Stimulated activated CD8-positive, alpha-beta memory T cell treated with anti-CD3 and anti-CD28 coated beads, Interleukin-7, amount 100 ng/mL, for 24 hours (primary cell): ENCODE results near the gene SOX9.

Experiments used
- DNase-seq: peaks from one replicate; pipeline ENCODE4 v3.0.0-alpha.2; 2020; ENCODE audit warnings: low read depth

The SOX9 gene

DNA sequence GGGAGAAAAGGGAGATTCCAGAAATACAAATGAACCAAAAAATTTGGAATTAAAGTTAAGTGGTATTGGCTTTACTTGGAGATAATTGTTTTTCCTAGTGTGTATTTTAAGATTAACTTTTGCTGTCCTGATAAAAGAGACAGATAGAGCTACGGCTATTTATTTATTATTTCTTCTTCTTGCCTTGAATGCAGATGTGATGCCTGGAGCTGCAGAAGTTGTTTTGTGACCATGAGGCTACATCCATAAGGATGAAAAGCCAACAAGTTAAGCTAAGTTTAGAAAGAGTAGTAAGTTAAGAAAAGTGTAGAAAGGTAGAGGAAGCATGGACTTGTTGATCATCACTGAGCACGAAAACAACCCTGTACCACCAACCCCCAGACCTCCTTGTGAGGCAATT is 41.7 kb downstream of the SOX9 start:
- no peak for DNase-seq

GRCh38 chr17:72163474-72163873 is 42.7 kb downstream of the SOX9 start:
- no peak for DNase-seq

DNA sequence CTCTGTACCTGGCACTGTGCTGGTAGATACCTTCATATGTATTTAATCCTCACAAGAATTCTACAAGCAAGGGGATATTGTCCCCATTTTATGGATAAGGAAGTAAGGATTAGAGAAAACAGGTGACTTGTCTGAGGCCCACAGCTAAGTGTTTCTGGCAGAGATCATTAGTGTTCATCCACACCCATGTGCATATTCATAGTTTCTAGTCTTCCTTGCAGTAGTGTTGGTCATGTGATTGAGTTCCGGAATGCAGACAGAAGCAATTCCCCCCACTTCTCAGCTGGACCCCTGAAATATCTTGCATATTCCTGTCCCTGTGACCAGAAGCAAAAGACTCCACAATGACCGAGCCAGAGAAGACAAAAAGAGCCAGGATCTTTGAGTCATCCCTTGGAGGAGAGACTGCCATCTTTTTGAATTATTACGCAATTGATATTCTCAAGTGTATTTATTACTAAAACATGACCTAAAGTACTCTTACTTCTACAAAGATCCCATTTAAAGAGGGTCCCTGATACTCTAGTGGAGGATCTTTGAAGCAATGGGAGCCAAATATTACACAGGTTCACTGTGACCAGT is 43.4 kb downstream of the SOX9 start:
- no peak for DNase-seq

GRCh38 chr17:72165192-72165866 is 44.5 kb downstream of the SOX9 start:
- no peak for DNase-seq

GRCh38 chr17:72165867-72166439 is 45.1 kb downstream of the SOX9 start:
- DNase-seq: no peak

DNA sequence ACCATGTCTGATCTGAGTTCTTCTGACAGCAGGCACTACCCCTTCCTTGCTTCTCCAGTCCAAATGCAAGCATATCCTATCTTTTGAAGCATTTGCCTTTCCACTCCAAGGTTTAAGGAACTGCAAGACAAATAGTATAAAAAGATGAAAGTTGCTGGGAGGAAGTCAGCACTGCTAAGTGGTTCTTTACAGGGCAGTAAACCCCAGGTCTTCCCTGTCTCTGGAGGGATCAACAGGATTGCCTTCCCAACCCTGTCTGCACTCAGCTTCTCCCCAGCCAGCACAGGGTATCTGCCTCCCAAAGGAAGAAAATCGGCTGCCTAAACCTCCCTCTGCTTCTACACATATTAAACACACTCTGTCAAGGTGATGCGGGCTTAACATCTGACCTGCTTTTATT is 46.8 kb downstream of the SOX9 start:
- no peak for DNase-seq

DNA sequence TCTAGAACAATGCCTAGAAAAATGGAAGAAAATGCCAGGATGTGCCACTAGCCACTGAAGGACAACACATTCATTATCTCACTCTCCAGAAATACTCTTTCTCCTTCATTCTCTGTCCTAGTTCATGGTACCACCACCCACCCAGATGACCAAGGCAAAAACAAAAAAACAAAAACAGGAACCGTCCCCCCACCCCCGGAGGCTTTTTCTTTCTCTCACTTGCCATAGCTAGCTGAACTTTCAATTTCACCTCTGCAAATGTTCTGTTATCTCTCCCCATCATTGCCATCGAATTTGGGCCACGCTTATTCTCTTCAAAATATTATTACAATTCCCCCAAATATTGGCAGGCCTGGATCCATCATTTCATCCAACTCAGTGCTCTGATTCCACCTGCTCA is 49.0 kb downstream of the SOX9 start:
- no peak for DNase-seq

GRCh38 chr17:72171703-72172667 is 51.2 kb downstream of the SOX9 start:
- DNase-seq: no peak

- DNase-seq: no peak
Observed at GRCh38 chr17:72173499-72174116, 52.8 kb downstream of the SOX9 start.

DNA sequence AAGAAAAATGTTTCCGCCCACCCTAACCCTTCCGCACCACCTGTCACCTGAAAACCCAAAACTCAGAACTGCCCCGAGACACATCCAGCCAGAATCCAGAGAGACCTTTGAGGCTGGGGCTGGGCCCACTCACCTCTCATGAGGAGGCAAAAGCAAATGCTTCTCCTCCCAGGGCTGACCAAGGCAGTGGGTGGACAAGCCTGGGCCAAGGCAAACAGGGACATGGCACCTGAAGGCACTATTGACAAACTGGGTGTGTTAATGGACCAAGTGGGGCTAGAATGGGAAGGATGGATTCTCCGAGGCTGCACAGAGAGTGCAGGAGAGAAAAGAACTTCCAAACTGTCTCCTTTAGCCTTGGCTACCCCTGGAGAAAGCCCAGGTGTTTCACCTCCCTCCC is 54.4 kb downstream of the SOX9 start:
- DNase-seq: no peak
